ENCODE data around the gene TMEM131.

TMEM131 gene

GRCh38 chr2:97741686-97742085 is 254.1 kb downstream of the TMEM131 start:
- no peaks in the 10 kb centered on the region for H3K36me3 ChIP-seq (ENCODE audit: control insufficient read depth, insufficient read depth, low read length)

GRCh38 chr2:97741251-97741650 is 254.5 kb downstream of the TMEM131 start:
- Histone ChIP-seq H3K4me3 (ENCODE audit: low read depth, low read length) (no peak overlapping the region), H3K36me3 (ENCODE audit: control insufficient read depth, insufficient read depth, low read length) (no peaks in the 10 kb centered on the region), H3K27me3 (ENCODE audit: control insufficient read depth, insufficient read depth, low read length) (no peaks in the 10 kb centered on the region), H3K9ac (ENCODE audit: low read depth, low read length) (no peak overlapping the region), H3K4me1 (ENCODE audit: control insufficient read depth, insufficient read depth, low read length) (no peaks in the 10 kb centered on the region), H3K9me3 (ENCODE audit: control insufficient read depth, insufficient read depth, low read length) (no peaks in the 10 kb centered on the region)

More at GRCh38 chr2:97741686-97742085, 254.1 kb downstream of the TMEM131 start:
- Histone ChIP-seq H3K9ac (ENCODE audit: low read depth, low read length) (no peak overlapping the region), H3K9me3 (ENCODE audit: control insufficient read depth, insufficient read depth, low read length) (no peaks in the 10 kb centered on the region), H3K27me3 (ENCODE audit: control insufficient read depth, insufficient read depth, low read length) (no peaks in the 10 kb centered on the region), H3K4me1 (ENCODE audit: control insufficient read depth, insufficient read depth, low read length) (no peaks in the 10 kb centered on the region), H3K4me3 (ENCODE audit: low read depth, low read length) (no peak overlapping the region)

GRCh38 chr2:97740590-97741182 is 255.1 kb downstream of the TMEM131 start:
- Histone ChIP-seq H3K36me3 (ENCODE audit: control insufficient read depth, insufficient read depth, low read length) (no peaks in the 10 kb centered on the region), H3K4me1 (ENCODE audit: control insufficient read depth, insufficient read depth, low read length) (no peaks in the 10 kb centered on the region), H3K4me3 (ENCODE audit: low read depth, low read length) (no peak overlapping the region), H3K9me3 (ENCODE audit: control insufficient read depth, insufficient read depth, low read length) (no peaks in the 10 kb centered on the region), H3K9ac (ENCODE audit: low read depth, low read length) (no peak overlapping the region), H3K27me3 (ENCODE audit: control insufficient read depth, insufficient read depth, low read length) (no peaks in the 10 kb centered on the region)

- no peaks in the 10 kb centered on the region for H3K36me3 ChIP-seq (ENCODE audit: control insufficient read depth, insufficient read depth, low read length)
- no peak overlapping the region for H3K9ac ChIP-seq (ENCODE audit: low read depth, low read length)
- H3K27me3 ChIP-seq (ENCODE audit: control insufficient read depth, insufficient read depth, low read length): no peaks in the 10 kb centered on the region
Measured at GRCh38 chr2:97739893-97740245, 255.9 kb downstream of the TMEM131 start.

GRCh38 chr2:97739020-97739892 is 256.5 kb downstream of the TMEM131 start:
- H3K4me1 ChIP-seq (ENCODE audit: control insufficient read depth, insufficient read depth, low read length): no peaks in the 10 kb centered on the region
- no peaks in the 10 kb centered on the region for H3K27me3 ChIP-seq (ENCODE audit: control insufficient read depth, insufficient read depth, low read length)
- H3K9ac ChIP-seq (ENCODE audit: low read depth, low read length): no peak overlapping the region
- no peaks in the 10 kb centered on the region for H3K36me3 ChIP-seq (ENCODE audit: control insufficient read depth, insufficient read depth, low read length)
- no peak overlapping the region for H3K4me3 ChIP-seq (ENCODE audit: low read depth, low read length)
- no peaks in the 10 kb centered on the region for H3K9me3 ChIP-seq (ENCODE audit: control insufficient read depth, insufficient read depth, low read length)

More at GRCh38 chr2:97739893-97740245, 255.9 kb downstream of the TMEM131 start:
- no peaks in the 10 kb centered on the region for H3K4me1 ChIP-seq (ENCODE audit: control insufficient read depth, insufficient read depth, low read length)
- H3K9me3 ChIP-seq (ENCODE audit: control insufficient read depth, insufficient read depth, low read length): no peaks in the 10 kb centered on the region
- H3K4me3 ChIP-seq (ENCODE audit: low read depth, low read length): no peak overlapping the region

GRCh38 chr2:97738179-97739019 is 257.3 kb downstream of the TMEM131 start:
- H3K27me3 ChIP-seq (ENCODE audit: control insufficient read depth, insufficient read depth, low read length): no peaks in the 10 kb centered on the region
- H3K9me3 ChIP-seq (ENCODE audit: control insufficient read depth, insufficient read depth, low read length): no peaks in the 10 kb centered on the region
- no peak overlapping the region for H3K9ac ChIP-seq (ENCODE audit: low read depth, low read length)
- H3K36me3 ChIP-seq (ENCODE audit: control insufficient read depth, insufficient read depth, low read length): no peaks in the 10 kb centered on the region
- no peaks in the 10 kb centered on the region for H3K4me1 ChIP-seq (ENCODE audit: control insufficient read depth, insufficient read depth, low read length)
- H3K4me3 ChIP-seq (ENCODE audit: low read depth, low read length): no peak overlapping the region

GRCh38 chr2:97737421-97738178 is 258.1 kb downstream of the TMEM131 start:
- Histone ChIP-seq H3K4me3 (ENCODE audit: low read depth, low read length) (no peak overlapping the region), H3K4me1 (ENCODE audit: control insufficient read depth, insufficient read depth, low read length) (no peaks in the 10 kb centered on the region), H3K9me3 (ENCODE audit: control insufficient read depth, insufficient read depth, low read length) (no peaks in the 10 kb centered on the region), H3K27me3 (ENCODE audit: control insufficient read depth, insufficient read depth, low read length) (no peaks in the 10 kb centered on the region), H3K36me3 (ENCODE audit: control insufficient read depth, insufficient read depth, low read length) (no peaks in the 10 kb centered on the region), H3K9ac (ENCODE audit: low read depth, low read length) (no peak overlapping the region)

- Histone ChIP-seq H3K9ac (ENCODE audit: low read depth, low read length) (no peak overlapping the region), H3K4me3 (ENCODE audit: low read depth, low read length) (no peak overlapping the region), H3K9me3 (ENCODE audit: control insufficient read depth, insufficient read depth, low read length) (no peaks in the 10 kb centered on the region), H3K27me3 (ENCODE audit: control insufficient read depth, insufficient read depth, low read length) (no peaks in the 10 kb centered on the region), H3K36me3 (ENCODE audit: control insufficient read depth, insufficient read depth, low read length) (no peaks in the 10 kb centered on the region), H3K4me1 (ENCODE audit: control insufficient read depth, insufficient read depth, low read length) (no peaks in the 10 kb centered on the region)
Measured at GRCh38 chr2:97736608-97737330, 259.0 kb downstream of the TMEM131 start.

- Histone ChIP-seq H3K9ac (ENCODE audit: low read depth, low read length) (no peak overlapping the region), H3K27me3 (ENCODE audit: control insufficient read depth, insufficient read depth, low read length) (no peaks in the 10 kb centered on the region), H3K9me3 (ENCODE audit: control insufficient read depth, insufficient read depth, low read length) (no peaks in the 10 kb centered on the region), H3K4me3 (ENCODE audit: low read depth, low read length) (no peak overlapping the region), H3K4me1 (ENCODE audit: control insufficient read depth, insufficient read depth, low read length) (no peaks in the 10 kb centered on the region), H3K36me3 (ENCODE audit: control insufficient read depth, insufficient read depth, low read length) (no peaks in the 10 kb centered on the region)
Measured at GRCh38 chr2:97736185-97736584, 259.6 kb downstream of the TMEM131 start.

- Histone ChIP-seq H3K9ac (ENCODE audit: low read depth, low read length) (no peak overlapping the region), H3K36me3 (ENCODE audit: control insufficient read depth, insufficient read depth, low read length) (no peaks in the 10 kb centered on the region), H3K4me1 (ENCODE audit: control insufficient read depth, insufficient read depth, low read length) (no peaks in the 10 kb centered on the region), H3K4me3 (ENCODE audit: low read depth, low read length) (no peak overlapping the region), H3K27me3 (ENCODE audit: control insufficient read depth, insufficient read depth, low read length) (no peaks in the 10 kb centered on the region), H3K9me3 (ENCODE audit: control insufficient read depth, insufficient read depth, low read length) (no peaks in the 10 kb centered on the region)
Measured at GRCh38 chr2:97735161-97735561, 260.6 kb downstream of the TMEM131 start.

Measured in iPS-15b (cell line).